ENCODE measurements around the gene NEDD4L. TPM values are rescaled to one million over a fixed set of nuclear protein-coding genes. Genes with fewer than 3 reads are reported as not detected.

NEDD4L gene
- total and polyA plus RNA-seq, 10 of the 15 experiments (the other 5 are each of a cell fraction or from before 2014, with no cell fraction given) = 7.4 to 24.0 (median 17.7) TPM

GRCh38 chr18:58041633-58042032 is 2.4 kb upstream of the NEDD4L start:
- Histone ChIP-seq H3K4me1 (ENCODE audit: control insufficient read depth, insufficient read depth, low read length) (peaks cover 6% of the 10 kb centered on the region; the same call in 1 of the 2 replicates), H3K27ac (ENCODE audit: control insufficient read depth, insufficient read depth) (no peak overlapping the region), H3K4me2 (ENCODE audit: control insufficient read depth, insufficient read depth) (no peak overlapping the region), H3K9me3 (replicated peaks; ENCODE audit: control insufficient read depth, insufficient read depth, low read length) (no peaks in the 10 kb centered on the region), H3K4me3 (no peak overlapping the region), H3K79me2 (ENCODE audit: control insufficient read depth, insufficient read depth, low read length) (peaks cover 5% of the 10 kb centered on the region), H3K27me3 (replicated peaks in 1 of 2; ENCODE audit: control insufficient read depth in 2 of 2, insufficient read depth in 2 of 2, low read length in 1 of 2) (no peaks in the 10 kb centered on the region), H2AFZ (ENCODE audit: control insufficient read depth, low read depth, low read length) (no peak overlapping the region), H4K20me1 (ENCODE audit: control insufficient read depth, insufficient read depth) (no peaks in the 10 kb centered on the region), H3K36me3 (ENCODE audit: control insufficient read depth in 2 of 2, insufficient read depth in 2 of 2, low read length in 1 of 2) (no peaks in the 10 kb centered on the region), H3K9ac (ENCODE audit: control insufficient read depth, insufficient read depth, low read length) (no peak overlapping the region)
- BruUV-seq (replicated peaks) = no TSS peak
- intact Hi-C loops (cut with micrococcal nuclease; ENCODE audit: unreplicated experiment) = loop anchor here (2.0 to 10.0 kb wide), 6 partner anchors 83 to 721 kb away; no protein-coding TSS in a partner anchor
- FAIRE-seq = no peak
- ChIA-PET SMC1A (ENCODE audit: uncharacterized antibody, unreplicated experiment) (interaction anchor here (0.5 to 4.0 kb wide), 17 partner anchors 9 to 411 kb away, joined by 3 to 37 read pairs (median 4); no protein-coding TSS in a partner anchor), POLR2A (no interaction called here), CTCF (interaction anchor here (0.6 to 3.6 kb wide), 10 partner anchors 11 to 204 kb away, joined by 3 to 62 read pairs (median 6); no protein-coding TSS in a partner anchor), RAD21 (ENCODE audit: unreplicated experiment) (interaction anchor here (0.9 to 3.2 kb wide), 9 partner anchors 11 to 159 kb away, joined by 3 to 31 read pairs (median 4); no protein-coding TSS in a partner anchor)
- in situ Hi-C loops (cut with MboI) = no loop called here
- 22% methylated on average over 4 of the region's 4 CpGs for WGBS (ENCODE audit: insufficient coverage, insufficient replicate concordance, low lambda C conversion rate, missing lambda C conversion rate)
- ATAC-seq = no peak
- DNase-seq (ENCODE audit: low read depth, low spot score) = no peak
- TF ChIP-seq SRF (IDR thresholded peaks at IDR 0.05; ENCODE audit: low read depth in 2 of 2, low read length in 2 of 2) = no peak
- TF ChIP-seq RAD21 (IDR thresholded peaks at IDR 0.05; ENCODE audit: insufficient read depth, low read depth, low read length) = no peak
- no peak for TF ChIP-seq CBX3 (IDR thresholded peaks at IDR 0.05; ENCODE audit: borderline replicate concordance, low read depth)
- no peak for TF ChIP-seq TAF1 (IDR thresholded peaks at IDR 0.05; ENCODE audit: borderline replicate concordance, low read depth, low read length)
- TF ChIP-seq ZNF592 (IDR thresholded peaks at IDR 0.05) = no peak
- TF ChIP-seq IRF5 (IDR thresholded peaks at IDR 0.05; ENCODE audit: borderline replicate concordance) = no peak
- no peak for TF ChIP-seq SREBF2 (IDR thresholded peaks at IDR 0.05; ENCODE audit: low read length)
- no peak for TF ChIP-seq SUZ12 (IDR thresholded peaks at IDR 0.05; ENCODE audit: unreplicated experiment)
- TF ChIP-seq EP300 (IDR thresholded peaks at IDR 0.05; ENCODE audit: borderline replicate concordance in 1 of 2, control insufficient read depth in 1 of 2, low read depth in 2 of 2, low read length in 2 of 2) = no peak
- TF ChIP-seq KLF5 (IDR thresholded peaks at IDR 0.05; ENCODE audit: partially characterized antibody) = no peak
- TF ChIP-seq JUND (IDR thresholded peaks at IDR 0.05; ENCODE audit: low read depth, low read length) = no peak
- no peak for TF ChIP-seq MYB (IDR thresholded peaks at IDR 0.05; ENCODE audit: borderline replicate concordance, low read depth, low read length)
- TF ChIP-seq E4F1 (IDR thresholded peaks at IDR 0.05; ENCODE audit: borderline replicate concordance, partially characterized antibody) = no peak
- TF ChIP-seq SPI1 (IDR thresholded peaks at IDR 0.05; ENCODE audit: borderline replicate concordance, insufficient read depth, low read depth, low read length) = 0 out of 2 replicates have a peak, but pooled peaks have one; percentile 12
- TF ChIP-seq SMAD5 (IDR thresholded peaks at IDR 0.05; ENCODE audit: low read depth) = no peak
- TF ChIP-seq ZNF274 (IDR thresholded peaks at IDR 0.05; ENCODE audit: insufficient read depth, insufficient read length) = no peak
